ENCODE data around the gene ATP6V1B1. TPM values are rescaled to one million over a fixed set of nuclear protein-coding genes. Genes with fewer than 3 reads are reported as not detected.
A peak's percentile ranks its signal among the peaks of the same experiment; 100 is the strongest.

The ATP6V1B1 gene
- total and polyA plus RNA-seq, 9 of the 15 experiments (the other 6 are each of a cell fraction or from before 2014, with no cell fraction given), result not detected

GRCh38 chr2:70948337-70949003 lies 12.8 kb downstream of the ATP6V1B1 start:
- no peaks in the 10 kb centered on the region for H3K9me3 ChIP-seq (replicated peaks; ENCODE audit: control insufficient read depth, insufficient read depth, low read depth, low read length)
- peaks cover 2 to 19% of the 10 kb centered on the region in 2 experiments; a peak in 2 of 5 replicates for H3K27me3 ChIP-seq (ENCODE audit: control insufficient read depth in 2 of 2, insufficient read depth in 2 of 2, low read length in 2 of 2)
- in situ Hi-C loops (cut with MboI), result loop anchor here (5.0 to 10.0 kb wide), 4 partner anchors 81 to 634 kb away; partner anchors contain the start of gene FIGLA
- ATAC-seq, result peak; percentile 99
- H3K79me2 ChIP-seq (ENCODE audit: control insufficient read depth, insufficient read depth, low read length), result no peaks in the 10 kb centered on the region
- POLR2A ChIA-PET, result interaction anchor here (0.6 to 1.5 kb wide), 4 partner anchors 14 to 85 kb away, joined by 3 to 5 read pairs (median 4); no protein-coding TSS in a partner anchor
- peak; percentile 81 for FAIRE-seq
- peaks cover 2 to 11% of the 10 kb centered on the region in 2 experiments; a peak in 3 of 5 replicates for H3K4me1 ChIP-seq (replicated peaks in 1 of 2; ENCODE audit: control insufficient read depth in 2 of 2, insufficient read depth in 2 of 2, low read length in 2 of 2)
- no peak overlapping the region for H3K27ac ChIP-seq (ENCODE audit: extremely low read depth, low read depth, low read length)
- no peaks in the 10 kb centered on the region for H4K20me1 ChIP-seq (replicated peaks; ENCODE audit: control insufficient read depth, insufficient read depth, low read length)
- CTCF ChIA-PET (ENCODE audit: low intra/inter-chr PET ratio), result interaction anchor here (0.8 to 4.2 kb wide), 8 partner anchors 29 to 633 kb away, joined by 3 to 48 read pairs (median 6); no protein-coding TSS in a partner anchor
- no peaks in the 10 kb centered on the region for H3K9me1 ChIP-seq (ENCODE audit: control insufficient read depth, insufficient read depth, low read length)
- peak; percentile 84 to 89 (median 86) for DNase-seq (ENCODE audit: extremely low read depth in 1 of 4, low spot score in 3 of 4)
- peak overlapping the region; percentile 89 for H2AFZ ChIP-seq (ENCODE audit: low read depth, low read length)
- no TSS peak for BruUV-seq (replicated peaks)
- WGBS (ENCODE audit: insufficient coverage, low coverage, missing lambda C conversion rate), result 9% methylated on average over 22 of the region's 27 CpGs
- H3K36me3 ChIP-seq (ENCODE audit: control insufficient read depth, insufficient read depth, low read length), result no peaks in the 10 kb centered on the region
- peak overlapping the region; percentile 4 to 30; a peak in 2 of 4 replicates for H3K9ac ChIP-seq (ENCODE audit: insufficient read depth in 1 of 2, low read depth in 2 of 2, low read length in 2 of 2)
- H3K4me2 ChIP-seq (ENCODE audit: insufficient read depth, low read length), result peak overlapping the region; percentile 79
- H3K4me3 ChIP-seq, result peak overlapping the region; percentile 4
- intact Hi-C loops (cut with micrococcal nuclease), result loop anchor here (10.0 kb wide), 1 partner anchor 644 kb away; the partner anchor contains the start of gene FAM136A
- TF ChIP-seq HNRNPL (IDR thresholded peaks at IDR 0.05; ENCODE audit: low read depth, low read length) (no peak), ZFP36 (IDR thresholded peaks at IDR 0.05; ENCODE audit: low read depth, low read length, partially characterized antibody) (no peak), ASH1L (IDR thresholded peaks at IDR 0.05; ENCODE audit: borderline replicate concordance, low read depth, partially characterized antibody) (no peak), ESRRA (IDR thresholded peaks at IDR 0.05; ENCODE audit: borderline replicate concordance, low read depth) (0 out of 2 replicates have a peak, but pooled peaks have one; percentile 12), MAZ (CRISPR knock-in tag; conservative IDR thresholded peaks at IDR 0.05 in 1 of 2, IDR thresholded peaks at IDR 0.05 in 1 of 2) (peak in 1 of 2 experiments; percentile 50; a peak in 1 of 4 replicates), RBBP5 (IDR thresholded peaks at IDR 0.05; ENCODE audit: borderline replicate concordance, insufficient read depth, low read length, poor library complexity, severe bottlenecking) (no peak), IRF9 (tag; IDR thresholded peaks at IDR 0.05) (no peak), ETS1 (conservative IDR thresholded peaks at IDR 0.05; ENCODE audit: control insufficient read depth, low read depth, low read length) (0 out of 2 replicates have a peak, but pooled peaks have one; percentile 26), RAD21 (CRISPR knock-in tag; conservative IDR thresholded peaks at IDR 0.05 in 1 of 2, IDR thresholded peaks at IDR 0.05 in 1 of 2) (peak in 1 of 2 experiments; percentile 59; a peak in 3 of 4 replicates), ETV5 (CRISPR knock-in tag; IDR thresholded peaks at IDR 0.05; ENCODE audit: low read depth) (no peak)
- TF ChIP-seq, protein P1, sequence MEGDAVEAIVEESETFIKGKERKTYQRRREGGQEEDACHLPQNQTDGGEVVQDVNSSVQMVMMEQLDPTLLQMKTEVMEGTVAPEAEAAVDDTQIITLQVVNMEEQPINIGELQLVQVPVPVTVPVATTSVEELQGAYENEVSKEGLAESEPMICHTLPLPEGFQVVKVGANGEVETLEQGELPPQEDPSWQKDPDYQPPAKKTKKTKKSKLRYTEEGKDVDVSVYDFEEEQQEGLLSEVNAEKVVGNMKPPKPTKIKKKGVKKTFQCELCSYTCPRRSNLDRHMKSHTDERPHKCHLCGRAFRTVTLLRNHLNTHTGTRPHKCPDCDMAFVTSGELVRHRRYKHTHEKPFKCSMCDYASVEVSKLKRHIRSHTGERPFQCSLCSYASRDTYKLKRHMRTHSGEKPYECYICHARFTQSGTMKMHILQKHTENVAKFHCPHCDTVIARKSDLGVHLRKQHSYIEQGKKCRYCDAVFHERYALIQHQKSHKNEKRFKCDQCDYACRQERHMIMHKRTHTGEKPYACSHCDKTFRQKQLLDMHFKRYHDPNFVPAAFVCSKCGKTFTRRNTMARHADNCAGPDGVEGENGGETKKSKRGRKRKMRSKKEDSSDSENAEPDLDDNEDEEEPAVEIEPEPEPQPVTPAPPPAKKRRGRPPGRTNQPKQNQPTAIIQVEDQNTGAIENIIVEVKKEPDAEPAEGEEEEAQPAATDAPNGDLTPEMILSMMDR (IDR thresholded peaks at IDR 0.05 in 2 of 3, conservative IDR thresholded peaks at IDR 0.05 in 1 of 3; ENCODE audit: insufficient read depth in 2 of 3, low read depth in 1 of 3, low read length in 3 of 3), result peak; percentile 77 to 91 (median 90)
- TF ChIP-seq, protein P2, sequence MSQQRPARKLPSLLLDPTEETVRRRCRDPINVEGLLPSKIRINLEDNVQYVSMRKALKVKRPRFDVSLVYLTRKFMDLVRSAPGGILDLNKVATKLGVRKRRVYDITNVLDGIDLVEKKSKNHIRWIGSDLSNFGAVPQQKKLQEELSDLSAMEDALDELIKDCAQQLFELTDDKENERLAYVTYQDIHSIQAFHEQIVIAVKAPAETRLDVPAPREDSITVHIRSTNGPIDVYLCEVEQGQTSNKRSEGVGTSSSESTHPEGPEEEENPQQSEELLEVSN (IDR thresholded peaks at IDR 0.05; ENCODE audit: borderline replicate concordance in 1 of 2, extremely low read depth in 1 of 2, insufficient read depth in 1 of 2, insufficient read length in 1 of 2, low read depth in 1 of 2, low read length in 1 of 2, poor library complexity in 1 of 2, severe bottlenecking in 1 of 2), result peak; percentile 37 to 77
